IPS-18c (cell line): ENCODE measurements around the gene SPAG9.

ENCODE experiments used
- H3K4me3 ChIP-seq: 2 replicates; pipeline ENCODE4 v1.7.0; 2013; ENCODE audit warnings: low read depth, mild to moderate bottlenecking, low read length, moderate library complexity; ENCODE audit not compliant: insufficient read depth
- H3K9me3 ChIP-seq: one replicate; pipeline ENCODE4 v1.6.1; 2013; ENCODE audit warnings: mild to moderate bottlenecking, low read length, moderate library complexity; ENCODE audit not compliant: control insufficient read depth, insufficient read depth

The SPAG9 gene

GRCh38 chr17:50955160-50955559 lies 165.5 kb downstream of the SPAG9 start:
- Histone ChIP-seq H3K4me3 (no peak overlapping the region), H3K9me3 (no peaks in the 10 kb centered on the region)

GRCh38 chr17:50954641-50955121 lies 166.0 kb downstream of the SPAG9 start:
- Histone ChIP-seq H3K4me3 (no peak overlapping the region), H3K9me3 (no peaks in the 10 kb centered on the region)

GRCh38 chr17:50953831-50954601 lies 166.7 kb downstream of the SPAG9 start:
- no peaks in the 10 kb centered on the region for H3K9me3 ChIP-seq
- no peak overlapping the region for H3K4me3 ChIP-seq

GRCh38 chr17:50953518-50953830 lies 167.2 kb downstream of the SPAG9 start:
- Histone ChIP-seq H3K4me3 (no peak overlapping the region), H3K9me3 (no peaks in the 10 kb centered on the region)

DNA sequence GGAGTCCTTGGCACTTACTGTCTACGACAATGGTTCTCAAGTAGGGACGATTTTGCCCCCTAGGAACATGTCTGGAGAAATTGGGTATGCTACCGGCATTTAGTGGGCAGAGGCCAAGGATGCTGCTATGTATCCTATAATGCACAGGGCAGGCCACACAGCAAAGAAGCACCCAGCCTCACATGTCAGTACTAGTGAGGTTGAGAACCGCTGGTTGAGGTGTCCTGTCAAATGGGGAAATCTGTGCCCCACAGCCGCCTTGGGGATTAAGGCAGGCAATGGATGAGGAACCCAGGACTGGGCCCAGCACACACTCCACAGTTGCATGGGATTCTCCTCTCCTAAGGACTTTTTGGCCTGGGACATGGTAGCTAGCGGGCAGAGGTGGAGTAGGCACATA lies 167.8 kb downstream of the SPAG9 start:
- Histone ChIP-seq H3K9me3 (no peaks in the 10 kb centered on the region), H3K4me3 (no peak overlapping the region)

DNA sequence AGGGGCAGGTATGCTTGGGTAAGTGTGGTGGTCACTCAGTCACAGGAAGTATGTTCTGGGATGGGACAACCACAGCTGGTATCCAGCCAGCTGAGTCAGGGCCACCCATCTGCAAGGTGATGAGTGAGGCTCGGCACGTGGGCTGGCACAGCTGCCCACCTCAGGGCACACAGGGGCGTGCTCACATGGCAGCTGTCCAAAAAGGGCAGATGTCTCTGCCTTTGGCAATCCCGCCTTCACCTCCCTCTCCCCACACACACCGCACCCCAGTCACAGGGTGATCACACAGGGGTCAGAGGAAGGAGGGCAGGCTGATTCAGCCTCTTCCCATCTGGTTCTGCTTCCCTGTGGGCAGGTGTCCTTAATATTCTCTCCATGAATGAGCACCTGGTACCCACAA lies 168.7 kb downstream of the SPAG9 start:
- Histone ChIP-seq H3K9me3 (no peaks in the 10 kb centered on the region), H3K4me3 (no peak overlapping the region)

DNA sequence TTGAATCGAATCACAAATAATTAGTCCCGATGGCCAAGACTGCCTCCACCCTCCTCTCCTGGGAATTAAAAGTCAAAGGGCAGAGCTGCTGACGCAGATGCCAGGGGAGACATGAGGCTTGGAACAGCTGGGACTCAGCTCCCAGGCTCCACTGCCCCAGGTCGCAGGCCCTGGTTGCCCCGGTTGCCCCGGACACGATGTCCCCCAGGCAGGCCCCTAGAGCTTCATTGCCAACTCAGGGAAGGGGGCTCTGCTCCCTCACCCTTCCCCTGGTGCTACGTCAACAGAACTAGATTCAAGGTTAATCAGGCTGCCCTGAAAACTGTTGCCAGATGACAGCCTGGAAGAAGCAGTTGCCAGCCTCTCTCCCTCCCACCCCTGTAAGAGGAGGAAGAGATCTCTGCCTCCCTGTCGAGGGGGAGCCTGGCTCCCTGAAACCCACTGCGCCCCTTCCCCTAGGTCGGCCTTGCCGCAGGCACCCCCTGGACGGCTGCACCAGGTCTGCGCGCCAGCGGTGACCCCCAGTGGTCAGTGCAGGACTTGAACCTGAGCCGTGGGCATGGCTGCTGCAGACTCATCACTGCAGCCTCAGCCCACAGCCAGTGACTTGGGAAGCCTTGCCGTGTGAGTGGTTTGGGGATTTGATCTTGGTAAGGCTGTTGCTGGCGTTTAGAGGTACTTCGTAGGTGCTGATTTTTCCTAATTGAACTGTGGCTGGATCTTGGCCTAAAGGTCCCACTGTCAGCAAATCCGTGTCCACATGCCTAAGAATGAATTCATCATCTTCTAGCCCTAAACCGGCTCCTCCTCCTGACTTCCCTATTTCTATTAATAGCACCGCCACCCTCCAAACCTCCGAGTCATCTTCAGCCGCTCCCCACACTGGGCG lies 170.4 kb downstream of the SPAG9 start:
- H3K4me3 ChIP-seq, result no peak overlapping the region; the same call in 1 of the 2 replicates

GRCh38 chr17:50949128-50949988 lies 171.3 kb downstream of the SPAG9 start:
- Histone ChIP-seq H3K4me3 (no peak overlapping the region), H3K9me3 (no peaks in the 10 kb centered on the region)

More for the DNA sequence above, 170.4 kb downstream of the SPAG9 start:
- H3K9me3 ChIP-seq, result no peaks in the 10 kb centered on the region

- Histone ChIP-seq H3K9me3 (no peaks in the 10 kb centered on the region), H3K4me3 (no peak overlapping the region)
These were observed 172.0 kb downstream of the SPAG9 start for GRCh38 chr17:50948711-50949110.

DNA sequence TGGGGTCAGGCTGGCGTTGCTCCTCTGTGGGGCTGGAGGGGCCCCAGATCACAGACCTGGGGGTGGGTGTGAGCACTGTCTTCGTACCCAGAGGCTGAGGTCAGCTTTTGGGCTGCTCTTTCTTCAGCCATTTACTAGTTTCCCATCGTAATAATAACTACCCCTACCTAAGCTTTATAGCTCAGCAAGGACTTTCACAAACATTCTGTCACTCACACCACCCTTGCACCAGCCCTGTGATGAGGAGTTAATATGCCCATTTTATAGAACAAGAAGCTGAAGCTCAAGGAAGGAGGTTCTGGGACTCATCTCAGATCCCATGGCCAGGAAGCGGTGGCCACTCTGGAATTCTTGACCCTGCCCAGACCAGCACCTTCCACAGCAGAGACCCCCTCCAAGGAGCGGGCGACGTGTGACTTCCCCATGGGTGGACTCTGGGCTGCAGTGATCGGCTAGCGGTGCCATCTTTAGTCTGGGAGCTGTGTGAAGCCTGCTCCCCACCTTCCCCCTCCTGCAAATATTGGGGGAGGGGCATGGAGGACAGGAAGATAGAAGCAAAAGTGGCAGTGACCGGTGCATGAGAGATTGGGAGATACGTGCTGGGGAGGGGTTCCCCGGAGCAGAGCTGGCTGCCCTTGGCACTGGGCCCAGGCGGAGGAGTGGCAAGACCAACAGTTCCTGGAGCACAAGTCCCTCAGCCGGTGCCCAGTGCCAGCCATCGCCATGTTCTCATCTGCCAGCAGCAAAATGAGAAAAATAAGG lies 172.7 kb downstream of the SPAG9 start:
- Histone ChIP-seq H3K4me3 (no peak overlapping the region), H3K9me3 (no peaks in the 10 kb centered on the region)

DNA sequence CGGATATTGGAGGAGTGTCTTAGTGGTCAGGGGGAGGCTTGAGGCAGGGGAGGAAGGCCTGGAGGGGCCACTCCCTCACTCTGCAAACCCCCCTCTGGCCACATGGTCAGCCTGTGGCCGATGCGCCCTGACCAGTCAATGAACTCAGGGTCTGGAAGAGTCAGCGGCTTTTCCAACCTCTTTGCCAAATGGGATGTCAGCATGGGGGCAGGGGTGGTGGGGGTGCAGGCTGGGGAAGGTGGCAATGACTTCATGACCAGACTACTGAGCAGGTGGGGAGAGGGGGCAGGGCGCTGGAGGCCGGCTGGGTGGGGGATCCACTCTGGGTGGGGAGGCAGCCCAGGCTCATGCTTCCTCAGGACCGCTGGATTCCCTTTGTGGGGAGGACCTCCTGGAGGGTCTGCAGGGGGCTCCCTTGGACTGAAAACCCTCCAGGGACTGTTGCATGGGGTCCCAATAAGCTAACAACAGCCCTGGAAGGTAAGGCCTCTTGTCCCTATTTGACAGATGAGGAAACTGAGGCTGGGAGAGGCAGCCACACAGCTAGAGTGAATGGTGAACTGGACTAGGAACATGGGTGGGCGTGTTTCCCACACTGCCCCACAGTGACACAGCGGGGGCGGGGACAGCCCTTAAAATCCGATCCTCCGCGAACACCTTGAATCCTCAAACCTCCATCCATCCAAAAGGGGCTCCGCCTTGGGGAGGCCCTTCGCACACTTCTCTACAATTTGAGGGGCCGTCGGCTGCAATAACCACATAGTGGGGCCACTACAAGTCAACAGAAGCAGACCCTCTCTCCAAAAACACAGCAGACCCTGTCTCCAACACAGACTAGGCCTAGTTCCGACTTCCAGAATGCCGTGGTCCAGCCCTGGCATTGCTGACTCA lies 173.5 kb downstream of the SPAG9 start:
- no peaks in the 10 kb centered on the region for H3K9me3 ChIP-seq
- no peak overlapping the region for H3K4me3 ChIP-seq

- Histone ChIP-seq H3K4me3 (no peak overlapping the region), H3K9me3 (no peaks in the 10 kb centered on the region)
These were observed 174.3 kb downstream of the SPAG9 start for GRCh38 chr17:50946223-50946890.

DNA sequence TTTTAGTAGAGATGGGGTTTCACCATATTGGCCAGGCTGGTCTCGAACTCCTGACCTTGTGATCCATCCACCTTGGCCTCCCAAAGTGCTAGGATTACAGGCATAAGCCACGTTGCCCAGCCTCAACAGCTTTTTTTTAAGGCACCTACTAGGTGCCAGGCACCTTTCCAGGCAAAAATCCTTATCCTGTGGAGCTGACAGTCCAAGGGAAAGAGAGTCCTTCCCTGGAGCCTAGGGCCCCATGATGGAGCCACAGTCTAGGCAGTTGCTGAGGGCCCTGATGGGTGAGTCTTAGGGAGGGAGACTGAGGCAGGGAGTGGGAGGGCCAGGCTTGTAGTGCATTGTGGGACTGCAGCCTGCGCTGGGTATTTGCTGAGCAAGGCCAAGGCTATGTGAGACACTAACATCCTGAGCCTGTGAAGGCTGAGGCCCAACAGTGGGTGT lies 174.9 kb downstream of the SPAG9 start:
- Histone ChIP-seq H3K9me3 (no peaks in the 10 kb centered on the region), H3K4me3 (no peak overlapping the region)

DNA sequence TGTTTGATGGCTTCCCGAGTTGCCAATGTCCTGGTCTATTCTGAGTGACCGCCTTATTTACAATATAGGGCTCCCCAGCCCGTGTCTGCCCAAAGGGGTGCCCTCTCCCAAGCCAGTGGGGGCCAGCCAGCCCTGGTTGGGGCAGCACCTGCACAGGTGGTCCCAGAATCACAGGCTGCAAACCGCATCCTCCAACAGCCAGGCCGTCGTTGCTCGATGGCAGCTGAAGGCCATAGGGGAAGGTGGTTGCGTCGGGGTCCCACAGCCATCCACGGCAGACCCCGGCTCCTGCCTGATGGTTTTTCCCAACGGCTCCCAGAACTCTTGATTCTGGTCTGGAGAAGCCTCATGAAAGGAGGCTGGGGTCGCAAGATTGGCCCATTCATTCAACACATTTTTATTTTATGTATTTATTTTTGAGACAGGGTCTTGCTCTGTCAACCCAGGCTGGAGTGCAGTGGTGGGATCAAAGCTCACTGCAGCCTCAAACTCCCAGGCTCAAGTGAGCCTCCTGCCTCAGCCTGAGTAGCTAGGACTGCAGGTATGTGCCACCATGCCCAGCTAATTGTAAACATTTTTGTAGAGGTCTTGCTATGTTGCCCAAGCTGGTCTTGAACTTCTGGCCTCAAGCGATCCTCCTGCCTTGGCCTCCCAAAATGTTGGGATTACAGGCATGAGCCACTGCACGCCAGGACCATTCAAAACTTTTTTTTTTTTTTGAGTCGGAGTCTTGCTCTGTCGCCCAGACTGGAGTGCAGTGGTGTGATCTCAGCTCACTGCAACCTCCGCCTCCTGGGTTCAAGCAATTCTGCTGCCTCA lies 175.6 kb downstream of the SPAG9 start:
- no peaks in the 10 kb centered on the region for H3K9me3 ChIP-seq
- no peak overlapping the region; the same call in 1 of the 2 replicates for H3K4me3 ChIP-seq
